HG02763 (cell line): ENCODE data around the gene CCDC157.
A peak's percentile ranks its signal among the peaks of the same experiment; 100 is the strongest.

Experiments
- ATAC-seq: cut with Tn5 transposase; IDR thresholded peaks from one replicate; pipeline ENCODE4 v1.9.1; 2021; ENCODE audit warnings: mild to moderate bottlenecking, moderate library complexity; ENCODE audit not compliant: unreplicated experiment

Gene CCDC157

GRCh38 chr22:30356449-30357235 lies at the start of gene CCDC157, which contains the start of gene SF3A1:
TSS of gene CCDC157 (plus strand) at chr22:30357007. CDS start at chr22:30366001, 8,994 bp downstream.
TSS of gene SF3A1 (minus strand) at chr22:30356894. CDS start at chr22:30356792, 102 bp downstream.
- peak; percentile 92 for ATAC-seq

- no peak for ATAC-seq
Measured at GRCh38 chr22:30307041-30307574, 49.7 kb upstream of the CCDC157 start.

- ATAC-seq: no peak
Measured at GRCh38 chr22:30308093-30308492, 48.7 kb upstream of the CCDC157 start.

GRCh38 chr22:30308518-30309230 lies 48.1 kb upstream of the CCDC157 start:
- no peak for ATAC-seq

GRCh38 chr22:30309951-30310741 lies 46.7 kb upstream of the CCDC157 start:
- no peak for ATAC-seq

GRCh38 chr22:30310881-30311771 lies 45.7 kb upstream of the CCDC157 start:
- ATAC-seq: no peak

GRCh38 chr22:30312053-30312452 lies 44.8 kb upstream of the CCDC157 start:
- no peak for ATAC-seq

GRCh38 chr22:30313527-30314363 lies 43.1 kb upstream of the CCDC157 start:
- no peak for ATAC-seq

GRCh38 chr22:30314915-30315314 lies 41.9 kb upstream of the CCDC157 start:
- no peak for ATAC-seq

- ATAC-seq: no peak
Measured at GRCh38 chr22:30315962-30316576, 40.7 kb upstream of the CCDC157 start.

GRCh38 chr22:30317778-30318177 lies 39.0 kb upstream of the CCDC157 start:
- no peak for ATAC-seq

- no peak for ATAC-seq
Measured at GRCh38 chr22:30318799-30319419, 37.9 kb upstream of the CCDC157 start.

- ATAC-seq: no peak
Measured at GRCh38 chr22:30320021-30320556, 36.7 kb upstream of the CCDC157 start.

GRCh38 chr22:30321461-30321860 lies 35.3 kb upstream of the CCDC157 start:
- ATAC-seq: no peak

- ATAC-seq: no peak
Measured at GRCh38 chr22:30323246-30323645, 33.6 kb upstream of the CCDC157 start.

GRCh38 chr22:30324014-30324730 lies 32.6 kb upstream of the CCDC157 start:
- no peak for ATAC-seq

- no peak for ATAC-seq
Measured at GRCh38 chr22:30325065-30325720, 31.6 kb upstream of the CCDC157 start.
